ENCODE results near the gene SERPINB2.

DNA sequence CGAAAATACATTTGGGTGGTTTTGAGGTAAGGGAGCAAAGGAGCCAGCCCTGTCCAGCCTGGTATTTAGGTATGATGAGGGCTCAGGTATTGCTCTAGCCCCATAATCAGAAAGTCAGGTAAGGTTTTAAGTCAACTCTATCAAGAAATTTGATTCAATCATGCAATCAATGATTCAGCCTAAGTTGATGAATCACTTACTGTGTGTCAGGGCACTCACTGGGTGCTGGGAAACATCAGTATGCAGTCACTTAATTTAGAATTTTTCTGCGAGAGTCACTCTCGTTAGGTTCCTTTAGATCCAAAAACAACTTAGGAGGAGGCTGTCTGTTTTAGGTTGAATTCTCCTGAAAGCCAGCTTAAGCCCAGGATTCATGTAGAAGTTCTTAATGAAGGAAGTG lies 17.7 kb upstream of the SERPINB2 start:
- TF ChIP-seq CTCF (IDR thresholded peaks at IDR 0.05) (no peak), POLR2A (IDR thresholded peaks at IDR 0.05) (no peak)

All from lower leg skin (tissue), 3 donors.